ENCODE results near the gene NBPF3.

The NBPF3 gene

DNA sequence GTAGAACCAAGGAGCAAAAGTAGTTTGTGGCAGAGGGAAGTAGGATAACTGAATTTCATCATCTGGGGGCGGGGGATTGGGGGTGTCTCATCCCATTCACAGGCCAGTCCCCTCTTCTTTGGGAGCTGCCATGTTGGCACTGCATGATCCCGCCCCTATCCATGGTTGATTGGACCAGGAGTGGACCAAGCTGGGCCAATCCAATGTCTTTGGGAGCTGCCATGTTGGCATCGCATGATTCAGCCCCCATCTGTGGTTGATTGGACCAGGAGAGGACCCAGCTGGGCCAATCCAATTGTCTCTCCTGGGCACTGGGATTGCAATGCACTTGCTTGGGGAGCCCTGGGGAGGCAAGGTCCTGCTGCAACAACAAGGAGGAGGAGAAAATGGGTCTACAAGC lies 56.9 kb downstream of the NBPF3 start:
- Histone ChIP-seq H3K4me3 (ENCODE audit: low read depth in 1 of 2, low read length in 2 of 2) (no peak overlapping the region), H3K9me3 (ENCODE audit: control insufficient read depth in 1 of 2, low read length in 2 of 2) (no peaks in the 10 kb centered on the region), H3K36me3 (ENCODE audit: control insufficient read depth in 1 of 2, insufficient read depth in 2 of 2, low read length in 2 of 2) (no peaks in the 10 kb centered on the region), H3K27ac (ENCODE audit: low read length) (no peak overlapping the region), H3K27me3 (ENCODE audit: low read depth, low read length) (no peaks in the 10 kb centered on the region), H3K4me1 (ENCODE audit: control insufficient read depth in 1 of 2, insufficient read depth in 2 of 2, low read length in 2 of 2) (no peaks in the 10 kb centered on the region)

DNA sequence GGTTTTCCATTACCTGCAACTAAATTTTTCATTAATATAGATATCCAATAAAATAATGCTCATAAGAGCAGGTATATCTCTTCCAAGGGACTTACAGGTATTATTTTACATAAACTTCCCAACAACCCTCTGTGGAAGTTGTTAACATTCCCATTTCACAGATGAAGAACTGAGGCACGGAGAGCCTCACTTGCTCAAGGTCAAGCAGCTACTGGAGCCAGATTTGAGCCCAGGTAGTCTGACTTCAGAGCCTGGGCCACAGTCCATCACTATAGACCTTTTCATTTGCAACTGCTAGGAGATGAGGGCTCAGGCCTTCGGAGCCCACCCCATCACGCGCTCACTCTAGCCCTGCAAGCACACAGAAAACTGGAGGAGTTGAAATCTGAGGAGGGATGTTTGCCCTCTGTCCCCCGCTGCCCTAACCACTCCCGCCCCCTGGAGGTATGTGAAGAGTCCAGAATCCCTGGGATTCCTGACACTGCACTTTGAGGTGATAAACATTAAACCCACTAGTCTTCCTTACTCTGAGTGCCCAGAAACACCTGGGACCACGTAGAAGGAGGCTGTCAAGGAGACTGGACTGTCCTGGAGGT lies 57.6 kb downstream of the NBPF3 start:
- no peak overlapping the region for H3K27ac ChIP-seq (ENCODE audit: low read length)
- no peaks in the 10 kb centered on the region for H3K4me1 ChIP-seq (ENCODE audit: control insufficient read depth in 1 of 2, insufficient read depth in 2 of 2, low read length in 2 of 2)
- no peaks in the 10 kb centered on the region for H3K36me3 ChIP-seq (ENCODE audit: control insufficient read depth in 1 of 2, insufficient read depth in 2 of 2, low read length in 2 of 2)
- no peaks in the 10 kb centered on the region for H3K9me3 ChIP-seq (ENCODE audit: control insufficient read depth in 1 of 2, low read length in 2 of 2)
- no peaks in the 10 kb centered on the region for H3K27me3 ChIP-seq (ENCODE audit: low read depth, low read length)
- no peak overlapping the region for H3K4me3 ChIP-seq (ENCODE audit: low read depth in 1 of 2, low read length in 2 of 2)

DNA sequence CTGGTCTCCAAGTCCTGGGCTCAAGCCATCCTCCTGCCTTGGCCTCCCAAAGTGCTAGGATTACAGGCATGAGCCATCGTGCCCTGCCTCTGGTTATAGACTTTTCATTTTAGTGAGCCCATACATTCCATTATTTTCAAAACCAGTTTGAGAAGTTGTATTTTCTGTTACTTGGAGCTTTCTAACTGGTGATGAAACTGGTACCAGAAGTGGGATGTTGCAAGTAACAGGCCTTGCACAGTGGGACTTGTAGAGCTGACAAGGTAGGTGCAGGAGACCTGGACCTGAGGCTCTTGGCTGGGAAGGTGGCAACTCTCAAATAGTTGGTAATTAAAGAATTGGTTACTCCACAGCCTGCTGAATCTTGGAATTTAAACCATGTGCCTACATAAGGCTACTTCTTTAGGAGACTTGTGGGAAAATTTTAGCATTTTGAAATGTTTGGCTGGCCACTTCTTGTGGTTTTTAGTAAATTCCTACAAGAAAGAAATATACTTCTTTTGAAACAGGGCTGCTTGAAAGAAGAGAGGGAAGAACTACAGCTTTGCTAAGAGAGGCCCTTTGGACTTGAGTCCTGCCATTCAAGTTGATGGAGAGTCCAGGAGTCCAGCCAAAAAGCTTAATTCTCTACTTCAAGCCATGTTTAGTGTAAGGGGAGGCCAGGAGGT lies 59.5 kb downstream of the NBPF3 start:
- no peaks in the 10 kb centered on the region for H3K36me3 ChIP-seq (ENCODE audit: control insufficient read depth in 1 of 2, insufficient read depth in 2 of 2, low read length in 2 of 2)
- H3K4me1 ChIP-seq (ENCODE audit: control insufficient read depth in 1 of 2, insufficient read depth in 2 of 2, low read length in 2 of 2) = no peaks in the 10 kb centered on the region
- H3K27me3 ChIP-seq (ENCODE audit: low read depth, low read length) = no peaks in the 10 kb centered on the region
- no peaks in the 10 kb centered on the region for H3K9me3 ChIP-seq (ENCODE audit: control insufficient read depth in 1 of 2, low read length in 2 of 2)
- no peak overlapping the region for H3K4me3 ChIP-seq (ENCODE audit: low read depth in 1 of 2, low read length in 2 of 2)
- no peak overlapping the region for H3K27ac ChIP-seq (ENCODE audit: low read length)

DNA sequence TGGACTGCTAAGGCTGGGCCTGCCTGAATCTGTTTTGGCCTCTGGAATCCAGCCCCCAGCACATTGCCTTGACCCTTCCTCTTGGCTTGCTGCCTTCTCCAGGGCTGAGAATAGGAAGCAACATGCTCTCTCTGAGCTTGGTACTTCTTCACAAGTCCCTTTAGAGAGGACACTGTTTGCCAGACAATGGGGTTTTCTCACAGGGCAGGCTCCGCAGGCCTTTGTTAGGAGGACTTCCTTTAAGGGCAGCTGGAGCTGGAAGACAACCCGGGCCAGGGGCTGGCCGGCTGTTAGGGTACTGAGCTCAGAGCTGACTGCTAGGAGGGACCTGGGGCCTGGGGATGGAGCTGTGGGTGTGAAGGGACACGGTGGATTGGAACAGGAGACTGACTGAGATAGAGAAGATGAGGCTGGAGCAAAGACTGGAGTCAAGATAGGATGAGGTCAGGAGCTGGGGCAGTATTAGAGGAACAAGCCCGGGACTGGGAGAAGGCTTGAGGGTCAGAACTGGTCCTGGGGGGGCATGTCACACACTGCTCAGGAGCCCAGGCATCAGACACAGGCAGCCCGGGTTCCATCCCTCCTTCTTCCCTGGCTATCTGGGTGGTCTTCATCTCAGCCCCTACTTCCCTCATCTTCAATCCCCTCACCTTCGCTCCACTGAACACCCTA lies 63.9 kb downstream of the NBPF3 start:
- no peaks in the 10 kb centered on the region for H3K36me3 ChIP-seq (ENCODE audit: control insufficient read depth in 1 of 2, insufficient read depth in 2 of 2, low read length in 2 of 2)
- no peaks in the 10 kb centered on the region for H3K9me3 ChIP-seq (ENCODE audit: control insufficient read depth in 1 of 2, low read length in 2 of 2)
- no peak overlapping the region for H3K4me3 ChIP-seq (ENCODE audit: low read depth in 1 of 2, low read length in 2 of 2)
- H3K4me1 ChIP-seq (ENCODE audit: control insufficient read depth in 1 of 2, insufficient read depth in 2 of 2, low read length in 2 of 2) = peaks cover 0 to 4% of the 10 kb centered on the region in 2 donors
- peaks cover 10% of the 10 kb centered on the region for H3K27me3 ChIP-seq (ENCODE audit: low read depth, low read length)
- H3K27ac ChIP-seq (ENCODE audit: low read length) = no peak overlapping the region

DNA sequence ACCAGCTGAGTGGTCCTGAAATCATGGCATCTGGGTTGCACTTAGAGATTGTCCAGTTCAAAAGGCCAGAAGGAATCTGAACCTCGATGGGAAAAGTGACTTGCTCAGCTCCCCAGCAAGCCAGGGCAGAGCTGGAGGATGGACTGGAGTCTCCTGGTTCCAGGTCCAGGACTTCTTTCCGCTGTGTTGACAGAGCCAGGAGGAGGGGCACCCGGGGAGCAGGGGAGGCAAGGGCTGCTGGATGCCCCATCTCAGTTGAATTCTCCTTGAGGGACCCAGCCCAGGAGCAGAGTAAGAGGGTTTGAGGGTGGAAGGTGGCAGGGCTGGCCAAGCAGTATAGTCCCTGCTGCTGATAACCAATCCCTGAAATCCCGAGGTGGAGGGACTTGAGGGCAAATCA lies 66.9 kb downstream of the NBPF3 start:
- Histone ChIP-seq H3K9me3 (ENCODE audit: control insufficient read depth in 1 of 2, low read length in 2 of 2) (no peaks in the 10 kb centered on the region), H3K4me3 (ENCODE audit: low read depth in 1 of 2, low read length in 2 of 2) (no peak overlapping the region), H3K36me3 (ENCODE audit: control insufficient read depth in 1 of 2, insufficient read depth in 2 of 2, low read length in 2 of 2) (no peaks in the 10 kb centered on the region), H3K4me1 (ENCODE audit: control insufficient read depth in 1 of 2, insufficient read depth in 2 of 2, low read length in 2 of 2) (peaks cover 0 to 13% of the 10 kb centered on the region in 2 donors), H3K27ac (ENCODE audit: low read length) (no peak overlapping the region), H3K27me3 (ENCODE audit: low read depth, low read length) (peaks cover 17% of the 10 kb centered on the region)

DNA sequence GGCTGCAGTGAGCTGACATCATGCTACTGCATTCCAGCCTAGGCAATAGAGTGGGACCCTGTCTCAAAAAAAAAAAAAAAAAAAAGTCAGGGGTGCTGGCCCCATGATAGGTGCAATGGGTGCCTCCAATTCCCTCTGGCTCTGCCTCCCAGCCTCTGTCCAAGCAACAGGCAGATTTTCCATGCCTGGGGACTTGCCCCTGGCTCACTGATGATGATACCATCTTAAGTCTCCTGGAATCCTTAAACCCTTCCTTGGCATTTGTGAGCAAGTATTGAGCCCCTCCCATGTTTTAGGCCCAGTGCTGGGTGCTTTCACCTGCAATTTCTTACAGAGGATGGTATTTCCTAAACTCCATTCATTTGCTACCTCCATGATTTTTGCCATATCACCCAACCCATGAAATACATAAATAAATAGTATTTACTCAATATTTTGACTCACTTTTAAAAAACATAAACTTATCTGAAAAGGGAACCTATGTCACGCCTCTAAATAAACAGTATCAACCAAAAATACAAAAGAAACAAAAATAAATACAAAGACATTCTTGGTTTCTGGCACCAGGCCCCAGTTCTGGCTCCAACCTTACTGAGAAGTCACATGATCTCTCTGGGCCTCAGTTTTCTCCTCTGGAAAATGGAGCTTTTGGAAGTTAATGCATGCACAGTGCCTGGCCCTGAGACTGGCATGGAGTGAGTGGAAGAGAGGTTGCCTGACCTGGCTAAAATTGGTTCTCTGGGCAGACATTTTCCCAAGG lies 67.8 kb downstream of the NBPF3 start:
- Histone ChIP-seq H3K4me3 (ENCODE audit: low read depth in 1 of 2, low read length in 2 of 2) (no peak overlapping the region), H3K4me1 (ENCODE audit: control insufficient read depth in 1 of 2, insufficient read depth in 2 of 2, low read length in 2 of 2) (peaks cover 0 to 13% of the 10 kb centered on the region in 2 donors), H3K9me3 (ENCODE audit: control insufficient read depth in 1 of 2, low read length in 2 of 2) (no peaks in the 10 kb centered on the region), H3K36me3 (ENCODE audit: control insufficient read depth in 1 of 2, insufficient read depth in 2 of 2, low read length in 2 of 2) (no peaks in the 10 kb centered on the region), H3K27me3 (ENCODE audit: low read depth, low read length) (peaks cover 17% of the 10 kb centered on the region), H3K27ac (ENCODE audit: low read length) (no peak overlapping the region)

DNA sequence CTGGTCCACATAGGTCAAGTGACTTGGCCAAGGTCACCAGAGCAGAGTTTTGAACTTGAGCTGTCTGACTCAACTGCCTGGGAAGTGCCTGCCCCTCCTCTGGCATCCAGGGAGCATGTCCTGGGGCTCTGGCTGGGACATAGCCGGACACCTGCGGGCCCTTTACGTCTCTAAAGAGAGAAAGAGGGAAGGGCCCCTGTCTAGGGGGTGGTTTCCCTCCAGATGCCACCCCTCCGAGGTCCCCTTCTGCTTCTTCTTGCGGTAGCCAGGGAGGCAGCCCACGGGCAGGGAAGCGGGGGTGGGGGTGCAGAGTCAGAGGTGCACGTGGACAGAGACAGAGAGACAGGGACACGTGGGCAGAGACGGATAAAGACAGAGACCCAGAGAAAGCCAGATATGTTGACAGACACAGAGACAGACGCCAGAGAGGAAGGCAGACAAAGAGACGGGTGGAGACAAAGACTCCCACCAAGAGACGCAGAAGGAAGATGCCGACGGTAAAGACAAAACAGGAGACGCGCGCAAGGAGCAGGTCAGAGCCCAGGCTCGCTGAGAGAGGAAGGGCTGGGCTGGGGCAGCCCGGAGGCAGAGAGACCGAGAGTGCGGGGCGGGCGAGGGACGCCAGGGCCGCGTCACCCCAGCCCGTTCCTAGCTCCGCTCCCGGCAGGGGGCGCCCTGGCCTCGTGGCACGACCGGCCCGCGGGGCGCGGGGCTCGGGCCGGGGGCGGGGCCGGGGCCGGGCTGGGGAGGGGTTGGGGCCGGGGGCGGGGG lies 68.8 kb downstream of the NBPF3 start:
- H3K4me1 ChIP-seq (ENCODE audit: control insufficient read depth in 1 of 2, insufficient read depth in 2 of 2, low read length in 2 of 2) = peaks cover 0 to 13% of the 10 kb centered on the region in 2 donors
- H3K27ac ChIP-seq (ENCODE audit: low read length) = no peak overlapping the region
- no peaks in the 10 kb centered on the region for H3K36me3 ChIP-seq (ENCODE audit: control insufficient read depth in 1 of 2, insufficient read depth in 2 of 2, low read length in 2 of 2)
- H3K27me3 ChIP-seq (ENCODE audit: low read depth, low read length) = peaks cover 17% of the 10 kb centered on the region
- H3K4me3 ChIP-seq (ENCODE audit: low read depth in 1 of 2, low read length in 2 of 2) = peak overlapping the region in 1 of 2 donors; percentile 47
- H3K9me3 ChIP-seq (ENCODE audit: control insufficient read depth in 1 of 2, low read length in 2 of 2) = no peaks in the 10 kb centered on the region

DNA sequence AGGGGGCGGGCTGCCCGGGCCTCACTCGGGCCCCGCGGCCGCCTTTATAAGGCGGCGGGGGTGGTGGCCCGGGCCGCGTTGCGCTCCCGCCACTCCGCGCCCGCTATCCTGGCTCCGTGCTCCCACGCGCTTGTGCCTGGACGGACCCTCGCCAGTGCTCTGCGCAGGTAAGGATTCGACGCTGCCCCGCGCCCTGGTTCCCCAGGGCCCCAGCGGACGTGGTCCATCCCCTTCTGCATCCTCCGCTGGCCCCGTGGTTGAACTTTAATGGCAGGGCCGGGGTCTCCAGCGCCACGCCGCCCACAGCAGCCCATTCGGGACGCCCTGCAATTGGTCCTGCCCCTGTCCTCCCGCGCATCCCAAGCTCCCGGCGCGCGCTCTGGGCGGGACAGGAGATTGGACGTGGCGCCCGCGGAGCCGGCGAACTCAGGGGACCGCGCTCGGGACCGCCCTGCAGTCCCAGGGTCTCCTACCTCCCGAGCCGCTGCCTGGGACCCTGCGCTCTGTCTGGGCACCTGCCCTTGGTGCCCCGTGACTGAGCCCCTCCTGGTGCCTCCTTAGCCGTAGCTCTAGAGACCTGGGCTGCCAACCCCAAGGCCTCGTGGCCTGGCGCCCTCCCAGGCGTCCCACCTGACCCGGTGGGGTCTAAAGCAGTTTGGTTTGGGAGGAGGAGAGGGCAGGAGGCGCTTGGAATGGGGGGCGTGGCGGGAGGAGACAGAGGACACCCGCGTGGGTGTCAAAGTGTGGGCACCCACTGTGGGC lies 69.6 kb downstream of the NBPF3 start, which contains the start of gene ALPL:
ALPL (plus strand) TSS at position 73 of the 762 bp plus-strand sequence. CDS start 44,659 bp downstream, outside the sequence.
- H3K27ac ChIP-seq (ENCODE audit: low read length) = no peak within 1 kb of the TSS
- peaks cover 0 to 13% of the 10 kb centered on the region in 2 donors for H3K4me1 ChIP-seq (ENCODE audit: control insufficient read depth in 1 of 2, insufficient read depth in 2 of 2, low read length in 2 of 2)
- H3K27me3 ChIP-seq (ENCODE audit: low read depth, low read length) = peaks cover 17% of the 10 kb centered on the region
- peak within 1 kb of the TSS in 1 of 2 donors; percentile 47 for H3K4me3 ChIP-seq (ENCODE audit: low read depth in 1 of 2, low read length in 2 of 2)
- no peaks in the 10 kb centered on the region for H3K9me3 ChIP-seq (ENCODE audit: control insufficient read depth in 1 of 2, low read length in 2 of 2)
- no peaks in the 10 kb centered on the region for H3K36me3 ChIP-seq (ENCODE audit: control insufficient read depth in 1 of 2, insufficient read depth in 2 of 2, low read length in 2 of 2)

DNA sequence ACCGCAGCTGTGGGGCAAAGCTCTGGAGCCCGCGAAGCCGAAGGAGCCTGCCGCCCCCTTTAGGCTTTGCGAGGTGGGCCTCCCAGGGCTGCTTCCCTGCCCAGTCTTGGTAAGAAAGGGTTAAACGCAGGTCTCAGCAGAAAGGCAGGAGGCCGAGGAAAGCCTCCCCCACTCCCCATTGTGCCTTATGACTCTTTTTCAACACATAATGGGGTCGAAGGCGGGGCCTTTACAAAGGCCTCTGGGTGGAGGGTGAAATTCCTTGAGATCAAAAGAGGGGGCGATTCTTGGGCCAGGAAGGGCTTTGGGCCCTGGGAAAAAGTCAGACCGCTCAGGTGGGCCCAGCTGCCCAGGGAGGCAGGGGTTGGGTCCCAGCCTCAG lies 70.2 kb downstream of the NBPF3 start:
- Histone ChIP-seq H3K9me3 (ENCODE audit: control insufficient read depth in 1 of 2, low read length in 2 of 2) (no peaks in the 10 kb centered on the region), H3K4me1 (ENCODE audit: control insufficient read depth in 1 of 2, insufficient read depth in 2 of 2, low read length in 2 of 2) (peaks cover 0 to 13% of the 10 kb centered on the region in 2 donors), H3K27me3 (ENCODE audit: low read depth, low read length) (peaks cover 17% of the 10 kb centered on the region), H3K36me3 (ENCODE audit: control insufficient read depth in 1 of 2, insufficient read depth in 2 of 2, low read length in 2 of 2) (no peaks in the 10 kb centered on the region), H3K4me3 (ENCODE audit: low read depth in 1 of 2, low read length in 2 of 2) (peak overlapping the region in 1 of 2 donors; percentile 47), H3K27ac (ENCODE audit: low read length) (no peak overlapping the region)

- Histone ChIP-seq H3K4me1 (ENCODE audit: control insufficient read depth in 1 of 2, insufficient read depth in 2 of 2, low read length in 2 of 2) (peaks cover 0 to 13% of the 10 kb centered on the region in 2 donors), H3K36me3 (ENCODE audit: control insufficient read depth in 1 of 2, insufficient read depth in 2 of 2, low read length in 2 of 2) (no peaks in the 10 kb centered on the region), H3K9me3 (ENCODE audit: control insufficient read depth in 1 of 2, low read length in 2 of 2) (no peaks in the 10 kb centered on the region), H3K4me3 (ENCODE audit: low read depth in 1 of 2, low read length in 2 of 2) (no peak overlapping the region), H3K27me3 (ENCODE audit: low read depth, low read length) (peaks cover 17% of the 10 kb centered on the region), H3K27ac (ENCODE audit: low read length) (no peak overlapping the region)
Observed at GRCh38 chr1:21510885-21511578, 71.1 kb downstream of the NBPF3 start.
